Nephron (organoid): ENCODE data around the gene PRRT3.

Experiments used
- H3K27ac Mint-ChIP-seq, 3 experiments: 2 replicates each; pipeline ENCODE4 v1.8.0; 2020; ENCODE audit warnings: mixed read lengths in 3 of 3, mild to moderate bottlenecking in 2 of 3, moderate library complexity in 1 of 3
- H3K27me3 Mint-ChIP-seq: 2 replicates; pipeline ENCODE4 v1.8.0; 2021; ENCODE audit warnings: low read depth, mild to moderate bottlenecking, moderate library complexity, mixed read lengths
- H3K36me3 Mint-ChIP-seq: 2 replicates; pipeline ENCODE4 v1.8.0; 2020; ENCODE audit warnings: low read depth, mixed read lengths
- H3K4me1 Mint-ChIP-seq: 2 replicates; pipeline ENCODE4 v1.8.0; 2020; ENCODE audit warnings: mixed read lengths
- H3K4me3 Mint-ChIP-seq, 3 experiments: 2 replicates each; pipeline ENCODE4 v1.8.0; 2020; ENCODE audit warnings: mild to moderate bottlenecking in 3 of 3, mixed read lengths in 3 of 3, moderate library complexity in 2 of 3
- H3K9me3 Mint-ChIP-seq: 2 replicates; pipeline ENCODE4 v1.8.0; 2020; ENCODE audit warnings: mixed read lengths
- CTCF ChIP-seq, 3 experiments: fragments of 200-600 bp; sonication (generic); IDR thresholded peaks; one replicate each; pipeline ENCODE4 v1.5.0; 2021; ENCODE audit warnings: antibody characterized with exemption in 3 of 3; ENCODE audit not compliant: unreplicated experiment in 3 of 3

Gene PRRT3

GRCh38 chr3:9911863-9912262 is 40.3 kb downstream of the PRRT3 start:
- Mint-ChIP-seq H3K4me1 (peaks cover 18% of the 10 kb centered on the region), H3K36me3 (no peaks in the 10 kb centered on the region), H3K27me3 (no peaks in the 10 kb centered on the region), H3K9me3 (no peaks in the 10 kb centered on the region), H3K4me3 (no peak overlapping the region), H3K27ac (peak overlapping the region in 1 of 3 experiments; percentile 15)
- no peak for TF ChIP-seq CTCF (IDR thresholded peaks at IDR 0.05; ENCODE audit: unreplicated experiment in 3 of 3)

- Mint-ChIP-seq H3K4me1 (peaks cover 5% of the 10 kb centered on the region), H3K27ac (peak overlapping the region; percentile 0 to 80 (median 70)), H3K4me3 (no peak overlapping the region), H3K27me3 (no peaks in the 10 kb centered on the region), H3K36me3 (no peaks in the 10 kb centered on the region), H3K9me3 (no peaks in the 10 kb centered on the region)
- no peak for TF ChIP-seq CTCF (IDR thresholded peaks at IDR 0.05; ENCODE audit: unreplicated experiment in 3 of 3)
Observed at GRCh38 chr3:9909221-9910013, 42.8 kb downstream of the PRRT3 start.

- no peaks in the 10 kb centered on the region for H3K36me3 Mint-ChIP-seq
- H3K4me3 Mint-ChIP-seq, result no peak overlapping the region
- no peak for TF ChIP-seq CTCF (IDR thresholded peaks at IDR 0.05; ENCODE audit: unreplicated experiment in 3 of 3)
- H3K4me1 Mint-ChIP-seq, result peaks cover 13% of the 10 kb centered on the region
- no peaks in the 10 kb centered on the region for H3K9me3 Mint-ChIP-seq
- H3K27me3 Mint-ChIP-seq, result no peaks in the 10 kb centered on the region
- H3K27ac Mint-ChIP-seq, result peak overlapping the region in 1 of 3 experiments; percentile 29
Observed at GRCh38 chr3:9908286-9908685, 43.9 kb downstream of the PRRT3 start.

GRCh38 chr3:9906480-9906879 is 45.7 kb downstream of the PRRT3 start:
- no peak for TF ChIP-seq CTCF (IDR thresholded peaks at IDR 0.05; ENCODE audit: unreplicated experiment in 3 of 3)
- H3K27ac Mint-ChIP-seq, result no peak overlapping the region
- H3K9me3 Mint-ChIP-seq, result no peaks in the 10 kb centered on the region
- H3K4me3 Mint-ChIP-seq, result no peak overlapping the region
- H3K36me3 Mint-ChIP-seq, result no peaks in the 10 kb centered on the region
- H3K27me3 Mint-ChIP-seq, result no peaks in the 10 kb centered on the region
- peaks cover 18% of the 10 kb centered on the region for H3K4me1 Mint-ChIP-seq

- H3K4me3 Mint-ChIP-seq, result no peak overlapping the region
- no peaks in the 10 kb centered on the region for H3K36me3 Mint-ChIP-seq
- no peak for TF ChIP-seq CTCF (IDR thresholded peaks at IDR 0.05; ENCODE audit: unreplicated experiment in 3 of 3)
- peak overlapping the region in 2 of 3 experiments; percentile 62 to 76 for H3K27ac Mint-ChIP-seq
- no peaks in the 10 kb centered on the region for H3K9me3 Mint-ChIP-seq
- peaks cover 20% of the 10 kb centered on the region for H3K4me1 Mint-ChIP-seq
- H3K27me3 Mint-ChIP-seq, result no peaks in the 10 kb centered on the region
Observed at GRCh38 chr3:9903904-9904303, 48.3 kb downstream of the PRRT3 start.

GRCh38 chr3:9903238-9903624 is 49.0 kb downstream of the PRRT3 start:
- H3K27ac Mint-ChIP-seq, result peak overlapping the region; percentile 62 to 76 (median 66)
- peaks cover 27% of the 10 kb centered on the region for H3K4me1 Mint-ChIP-seq
- H3K9me3 Mint-ChIP-seq, result no peaks in the 10 kb centered on the region
- H3K36me3 Mint-ChIP-seq, result no peaks in the 10 kb centered on the region
- TF ChIP-seq CTCF (IDR thresholded peaks at IDR 0.05; ENCODE audit: unreplicated experiment in 3 of 3), result no peak
- H3K4me3 Mint-ChIP-seq, result no peak overlapping the region
- no peaks in the 10 kb centered on the region for H3K27me3 Mint-ChIP-seq
